PFSK-1 (cell line): ENCODE data around the gene MCUR1.

Experiments
- POLR2AphosphoS5 ChIP-seq: IDR thresholded peaks from 2 replicates; pipeline ENCODE4 v1.6.1; 2012; ENCODE audit warnings: low read depth, mild to moderate bottlenecking, control low read depth, low read length, moderate library complexity
- REST ChIP-seq, 2 experiments: IDR thresholded peaks; 2 replicates each; pipeline versions ENCODE4 v1.6.1 to v1.8.0; 2011 to 2012; ENCODE audit warnings: low read depth in 2 of 2, low read length in 2 of 2, control low read depth in 1 of 2, inconsistent platforms in 1 of 2, mild to moderate bottlenecking in 1 of 2, moderate library complexity in 1 of 2; ENCODE audit not compliant: insufficient read depth in 1 of 2
- SIN3A ChIP-seq: IDR thresholded peaks from 2 replicates; pipeline ENCODE4 v1.6.1; 2012; ENCODE audit warnings: mild to moderate bottlenecking, low read length, moderate library complexity, borderline replicate concordance; ENCODE audit not compliant: insufficient read depth
- TAF1 ChIP-seq: IDR thresholded peaks from 2 replicates; pipeline ENCODE4 v1.6.1; 2012; ENCODE audit warnings: low read length, control low read depth, borderline replicate concordance; ENCODE audit not compliant: insufficient read depth

GRCh38 chr6:13841936-13842335 lies 27.6 kb upstream of the MCUR1 start:
- TF ChIP-seq SIN3A (no peak), REST (IDR thresholded peaks at IDR 0.05; ENCODE audit: insufficient read depth in 1 of 2, low read depth in 2 of 2, low read length in 2 of 2) (no peak), POLR2AphosphoS5 (no peak), TAF1 (no peak)
